ENCODE data around the gene SLC34A3.

The SLC34A3 gene

GRCh38 chr9:137188490-137189296 lies 42.0 kb upstream of the SLC34A3 start, which contains the start of the genes ANAPC2 and SSNA1:
Gene ANAPC2 (minus strand): TSS chr9:137188560. CDS start chr9:137188532, 28 bp downstream.
Gene SSNA1 (plus strand): TSS chr9:137188676. CDS start chr9:137188727, 51 bp downstream.
- H3K27ac ChIP-seq (ENCODE audit: low read depth, low read length, poor library complexity, severe bottlenecking) = peak within 1 kb of the TSS; percentile 55
- TF ChIP-seq, protein P1, sequence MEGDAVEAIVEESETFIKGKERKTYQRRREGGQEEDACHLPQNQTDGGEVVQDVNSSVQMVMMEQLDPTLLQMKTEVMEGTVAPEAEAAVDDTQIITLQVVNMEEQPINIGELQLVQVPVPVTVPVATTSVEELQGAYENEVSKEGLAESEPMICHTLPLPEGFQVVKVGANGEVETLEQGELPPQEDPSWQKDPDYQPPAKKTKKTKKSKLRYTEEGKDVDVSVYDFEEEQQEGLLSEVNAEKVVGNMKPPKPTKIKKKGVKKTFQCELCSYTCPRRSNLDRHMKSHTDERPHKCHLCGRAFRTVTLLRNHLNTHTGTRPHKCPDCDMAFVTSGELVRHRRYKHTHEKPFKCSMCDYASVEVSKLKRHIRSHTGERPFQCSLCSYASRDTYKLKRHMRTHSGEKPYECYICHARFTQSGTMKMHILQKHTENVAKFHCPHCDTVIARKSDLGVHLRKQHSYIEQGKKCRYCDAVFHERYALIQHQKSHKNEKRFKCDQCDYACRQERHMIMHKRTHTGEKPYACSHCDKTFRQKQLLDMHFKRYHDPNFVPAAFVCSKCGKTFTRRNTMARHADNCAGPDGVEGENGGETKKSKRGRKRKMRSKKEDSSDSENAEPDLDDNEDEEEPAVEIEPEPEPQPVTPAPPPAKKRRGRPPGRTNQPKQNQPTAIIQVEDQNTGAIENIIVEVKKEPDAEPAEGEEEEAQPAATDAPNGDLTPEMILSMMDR (IDR thresholded peaks at IDR 0.05; ENCODE audit: low read length) = peak; percentile 57
- no peak for TF ChIP-seq EZH2 (IDR thresholded peaks at IDR 0.05; ENCODE audit: borderline replicate concordance, low read length)
- no peaks in the 10 kb centered on the region for H3K9me3 ChIP-seq (ENCODE audit: low read length)
- H3K79me2 ChIP-seq (ENCODE audit: insufficient read depth, low read length) = peaks cover 4% of the 10 kb centered on the region
- H3K36me3 ChIP-seq (ENCODE audit: insufficient read depth, low read length) = peaks cover 19% of the 10 kb centered on the region
- H3K4me1 ChIP-seq (ENCODE audit: insufficient read depth, low read length, severe bottlenecking) = peaks cover 30% of the 10 kb centered on the region
- H2AFZ ChIP-seq (ENCODE audit: low read length) = no peak within 1 kb of the TSS
- H3K9me2 ChIP-seq (ENCODE audit: low read depth, low read length) = no peaks in the 10 kb centered on the region
- peak within 1 kb of the TSS; percentile 69 for H3K9ac ChIP-seq (ENCODE audit: low read length)
- no peaks in the 10 kb centered on the region for H3F3A ChIP-seq (ENCODE audit: insufficient read depth, low read length)
- H3K4me2 ChIP-seq (ENCODE audit: low read length) = peak within 1 kb of the TSS; percentile 89
- no peaks in the 10 kb centered on the region for H3K27me3 ChIP-seq (ENCODE audit: insufficient read depth, low read length)
- no peaks in the 10 kb centered on the region for H4K20me1 ChIP-seq (ENCODE audit: insufficient read depth, low read length)
- peak within 1 kb of the TSS; percentile 72 for H3K4me3 ChIP-seq (ENCODE audit: low read depth, low read length, poor library complexity, severe bottlenecking)

GRCh38 chr9:137189297-137190295 lies 41.1 kb upstream of the SLC34A3 start:
- Histone ChIP-seq H3K4me2 (ENCODE audit: low read length) (peak overlapping the region; percentile 68), H3K9me3 (ENCODE audit: low read length) (no peaks in the 10 kb centered on the region), H2AFZ (ENCODE audit: low read length) (no peak overlapping the region), H3K27me3 (ENCODE audit: insufficient read depth, low read length) (0 out of 2 replicates have a peak, but pooled peaks cover 4% of the 10 kb centered on the region), H4K20me1 (ENCODE audit: insufficient read depth, low read length) (no peaks in the 10 kb centered on the region), H3K9ac (ENCODE audit: low read length) (peak overlapping the region; percentile 69), H3F3A (ENCODE audit: insufficient read depth, low read length) (no peaks in the 10 kb centered on the region), H3K4me3 (ENCODE audit: low read depth, low read length, poor library complexity, severe bottlenecking) (peak overlapping the region; percentile 72), H3K4me1 (ENCODE audit: insufficient read depth, low read length, severe bottlenecking) (peaks cover 30% of the 10 kb centered on the region), H3K36me3 (ENCODE audit: insufficient read depth, low read length) (peaks cover 15% of the 10 kb centered on the region), H3K27ac (ENCODE audit: low read depth, low read length, poor library complexity, severe bottlenecking) (peak overlapping the region; percentile 55), H3K9me2 (ENCODE audit: low read depth, low read length) (no peaks in the 10 kb centered on the region), H3K79me2 (ENCODE audit: insufficient read depth, low read length) (peaks cover 4% of the 10 kb centered on the region)
- TF ChIP-seq, protein P1 (IDR thresholded peaks at IDR 0.05; ENCODE audit: low read length) = no peak

DNA sequence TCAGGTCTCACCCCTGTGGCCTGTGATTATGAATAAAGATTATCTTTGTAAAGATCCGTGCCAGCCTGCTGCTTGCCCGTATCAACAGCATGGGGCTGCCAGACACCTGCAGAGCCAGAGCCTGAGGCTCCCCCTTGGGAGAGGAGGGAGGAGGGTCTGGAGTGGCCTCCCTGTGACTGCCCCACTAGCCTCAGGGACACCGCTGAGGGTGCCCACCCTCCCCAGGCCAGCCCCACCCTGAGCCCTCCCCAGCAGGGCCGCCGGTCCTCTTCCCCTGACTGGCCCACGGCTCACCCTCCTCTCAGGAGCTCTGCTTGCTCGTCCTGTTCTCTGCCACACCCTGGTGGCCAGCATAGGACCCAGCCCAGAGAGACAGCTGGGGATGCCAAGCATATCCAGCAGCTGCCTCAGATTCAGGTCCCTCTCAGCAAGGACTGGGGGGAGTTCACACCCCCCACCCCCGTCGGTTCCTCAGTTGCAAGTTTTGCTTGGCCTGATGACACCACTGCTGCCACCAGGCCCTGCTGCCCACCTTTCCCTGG lies 40.3 kb upstream of the SLC34A3 start:
- Histone ChIP-seq H3K4me2 (ENCODE audit: low read length) (no peak overlapping the region), H3K4me3 (ENCODE audit: low read depth, low read length, poor library complexity, severe bottlenecking) (no peak overlapping the region), H4K20me1 (ENCODE audit: insufficient read depth, low read length) (no peaks in the 10 kb centered on the region), H2AFZ (ENCODE audit: low read length) (no peak overlapping the region), H3K9me3 (ENCODE audit: low read length) (no peaks in the 10 kb centered on the region), H3F3A (ENCODE audit: insufficient read depth, low read length) (no peaks in the 10 kb centered on the region), H3K27me3 (ENCODE audit: insufficient read depth, low read length) (0 out of 2 replicates have a peak, but pooled peaks cover 5% of the 10 kb centered on the region), H3K9ac (ENCODE audit: low read length) (no peak overlapping the region; the same call in 1 of the 2 replicates), H3K9me2 (ENCODE audit: low read depth, low read length) (no peaks in the 10 kb centered on the region), H3K36me3 (ENCODE audit: insufficient read depth, low read length) (peaks cover 15% of the 10 kb centered on the region), H3K27ac (ENCODE audit: low read depth, low read length, poor library complexity, severe bottlenecking) (no peak overlapping the region), H3K79me2 (ENCODE audit: insufficient read depth, low read length) (peaks cover 4% of the 10 kb centered on the region), H3K4me1 (ENCODE audit: insufficient read depth, low read length, severe bottlenecking) (peaks cover 30% of the 10 kb centered on the region)
- no peak for TF ChIP-seq EZH2 (IDR thresholded peaks at IDR 0.05; ENCODE audit: borderline replicate concordance, low read length)
- TF ChIP-seq, protein P1 (IDR thresholded peaks at IDR 0.05; ENCODE audit: low read length) = no peak
